HG02943 (cell line): ENCODE results near the gene EHD2.

Experiments
- ATAC-seq: cut with Tn5 transposase; IDR thresholded peaks from one replicate; pipeline ENCODE4 v1.9.1; 2021; ENCODE audit warnings: mild to moderate bottlenecking, low read depth, moderate library complexity; ENCODE audit not compliant: unreplicated experiment

The EHD2 gene

DNA sequence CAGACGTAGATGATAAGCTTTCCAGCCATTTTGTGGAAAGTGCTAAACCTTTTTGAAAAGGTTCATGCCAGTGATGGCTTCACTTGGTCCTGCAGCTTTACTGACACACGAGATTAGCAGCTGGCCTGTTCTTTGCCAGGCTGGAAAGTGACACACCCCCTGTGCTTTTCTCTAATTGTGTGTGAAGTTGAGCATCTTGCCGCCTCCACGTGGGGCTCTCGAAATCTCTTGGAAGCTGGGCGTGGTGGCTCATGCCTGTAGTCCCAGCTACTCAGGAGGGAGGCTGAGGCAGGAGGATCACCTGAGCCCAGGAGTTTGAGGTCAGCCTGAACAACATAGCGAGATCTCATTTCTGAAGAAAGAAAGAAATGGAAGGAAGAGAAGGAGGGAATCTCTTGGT lies 25.3 kb upstream of the EHD2 start:
- no peak for ATAC-seq

DNA sequence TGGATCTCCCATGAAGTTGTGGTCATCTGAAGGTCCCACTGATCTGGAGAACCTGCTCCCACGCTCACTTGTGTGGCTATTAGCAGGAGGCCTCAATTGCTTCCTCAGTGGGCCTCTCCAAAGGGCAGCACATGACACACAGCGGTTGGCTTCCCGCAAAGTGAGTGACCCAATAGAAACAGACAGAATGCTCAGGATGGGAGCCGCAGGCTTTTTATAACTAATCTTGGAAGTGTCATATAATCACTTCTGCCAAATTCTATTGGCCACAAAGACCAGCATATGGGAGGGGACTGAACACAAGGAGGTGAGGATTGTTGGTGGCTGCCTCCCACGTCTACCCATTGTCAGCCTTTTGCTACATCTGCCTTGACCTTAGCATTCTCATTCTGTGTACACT lies 22.1 kb upstream of the EHD2 start:
- ATAC-seq = no peak

DNA sequence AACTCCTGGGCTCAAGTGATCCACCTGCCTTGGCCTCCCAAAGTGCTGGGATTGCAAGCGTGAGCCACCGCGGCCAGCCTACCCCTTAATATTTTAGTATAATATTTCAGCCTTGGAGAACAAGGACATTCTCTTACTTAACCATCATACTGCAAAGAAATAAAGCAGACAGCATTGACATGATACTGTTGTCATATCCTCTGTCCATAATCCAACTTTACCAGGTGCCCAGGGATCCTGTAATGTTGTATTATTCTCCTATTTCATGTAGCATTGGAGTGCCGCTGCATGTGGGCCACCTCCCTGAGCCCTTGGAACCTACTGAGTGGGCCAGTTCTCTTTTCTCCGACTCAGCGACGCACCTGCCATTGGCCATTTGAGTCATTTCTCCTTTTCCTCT lies 21.4 kb upstream of the EHD2 start:
- ATAC-seq = no peak

DNA sequence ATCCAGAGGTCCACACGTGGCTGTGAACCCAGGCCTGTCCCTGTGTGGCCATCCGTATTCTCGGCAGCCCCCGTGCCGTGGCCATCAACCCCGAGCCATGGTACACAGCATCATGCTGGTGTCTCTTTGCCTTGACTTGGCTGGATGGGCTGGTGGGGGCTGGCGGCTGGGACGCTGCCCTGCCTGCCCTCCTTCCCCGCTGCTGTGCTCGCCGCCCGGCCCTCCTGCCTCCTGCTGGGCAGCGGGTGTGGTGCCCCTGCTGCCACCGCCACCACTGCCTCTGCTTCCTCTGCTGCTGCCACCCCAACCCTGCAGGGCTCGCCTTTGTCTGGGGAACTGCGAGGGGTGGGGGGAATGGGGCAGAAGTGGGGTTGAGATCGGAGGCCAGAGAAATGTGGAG lies 19.7 kb upstream of the EHD2 start:
- ATAC-seq = no peak

DNA sequence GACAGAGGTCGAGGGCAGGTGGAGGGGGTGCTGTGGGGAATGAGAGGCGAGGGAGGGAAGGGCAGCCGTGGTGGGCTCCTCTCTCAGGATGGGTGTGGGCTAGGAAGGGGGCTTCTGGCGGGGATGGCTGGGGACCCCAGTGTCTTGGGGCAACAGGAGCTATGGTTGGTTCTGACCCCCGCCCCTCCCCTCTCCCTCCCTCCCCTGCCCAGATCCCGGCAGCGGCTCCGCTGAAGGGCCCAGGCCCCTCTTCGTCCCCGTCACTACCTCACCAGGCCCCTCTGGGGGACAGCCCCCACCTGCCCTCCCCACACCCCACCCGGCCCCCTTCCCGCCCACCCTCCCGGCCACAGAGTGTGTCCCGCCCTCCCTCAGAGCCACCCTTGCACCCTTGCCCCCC lies 19.3 kb upstream of the EHD2 start:
- no peak for ATAC-seq

DNA sequence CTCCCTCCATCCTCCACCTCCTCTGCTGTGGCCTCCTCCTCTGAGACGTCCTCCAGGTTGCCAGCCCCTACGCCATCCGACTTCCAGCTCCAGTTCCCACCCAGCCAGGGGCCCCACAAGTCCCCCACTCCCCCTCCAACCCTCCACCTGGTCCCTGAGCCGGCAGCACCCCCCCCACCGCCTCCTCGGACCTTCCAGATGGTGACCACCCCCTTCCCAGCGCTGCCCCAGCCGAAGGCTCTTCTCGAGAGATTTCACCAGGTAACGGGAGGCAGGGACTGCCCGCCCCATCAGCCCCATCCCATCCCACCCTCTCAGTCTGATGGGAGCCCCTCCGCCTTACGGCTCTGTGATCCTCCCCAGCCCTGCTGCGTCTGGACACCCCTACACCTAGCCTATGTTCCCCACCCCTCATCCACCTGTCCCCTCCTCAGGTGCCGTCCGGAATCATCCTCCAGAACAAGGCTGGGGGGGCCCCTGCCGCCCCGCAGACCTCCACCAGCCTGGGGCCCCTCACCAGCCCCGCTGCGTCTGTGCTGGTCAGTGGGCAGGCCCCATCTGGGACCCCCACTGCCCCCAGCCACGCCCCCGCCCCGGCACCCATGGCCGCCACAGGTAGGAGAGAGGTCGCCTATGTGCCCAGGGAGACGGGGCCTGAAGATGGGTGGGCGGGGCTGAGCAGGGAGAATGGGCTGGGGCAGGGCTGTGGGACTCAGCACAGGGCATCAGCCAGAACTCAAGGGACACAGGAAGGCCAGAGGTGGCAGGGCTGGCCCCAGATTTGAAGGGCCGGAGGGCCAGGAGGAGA lies 18.6 kb upstream of the EHD2 start:
- no peak for ATAC-seq

DNA sequence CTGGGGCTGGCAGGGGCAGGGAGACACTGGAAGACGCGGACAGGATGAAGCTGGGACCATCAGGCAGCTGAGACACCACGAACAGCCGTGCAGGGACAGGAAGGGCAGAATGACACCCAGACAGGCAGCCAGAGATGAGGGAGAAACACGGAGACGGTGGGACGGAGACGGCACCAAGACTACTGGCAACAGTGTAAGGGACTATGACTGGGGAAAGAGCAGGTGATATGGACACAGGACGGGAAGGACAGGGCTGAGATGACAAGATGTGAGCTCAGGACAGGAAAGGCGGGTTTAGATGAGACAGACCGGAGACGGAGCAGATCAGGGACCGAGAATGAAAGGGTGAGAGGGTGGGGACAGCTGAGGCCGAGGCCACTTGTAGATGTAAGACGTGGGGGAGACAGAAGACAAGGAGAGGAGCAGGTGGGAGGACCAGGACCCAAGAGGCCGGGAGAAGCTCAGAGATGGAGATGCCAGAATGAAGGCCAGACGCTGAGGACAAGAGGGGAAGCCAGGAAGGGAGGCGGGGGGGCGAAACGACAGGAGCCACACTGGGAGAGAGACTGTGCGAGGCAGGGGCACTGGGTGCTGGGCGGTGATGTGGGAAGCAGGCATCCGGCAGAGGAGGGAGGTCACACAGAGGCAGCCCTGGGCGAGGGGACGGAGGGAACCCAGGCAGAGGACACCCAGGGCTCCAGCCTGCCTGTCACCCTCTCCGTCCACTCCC lies 17.5 kb upstream of the EHD2 start:
- ATAC-seq = no peak

DNA sequence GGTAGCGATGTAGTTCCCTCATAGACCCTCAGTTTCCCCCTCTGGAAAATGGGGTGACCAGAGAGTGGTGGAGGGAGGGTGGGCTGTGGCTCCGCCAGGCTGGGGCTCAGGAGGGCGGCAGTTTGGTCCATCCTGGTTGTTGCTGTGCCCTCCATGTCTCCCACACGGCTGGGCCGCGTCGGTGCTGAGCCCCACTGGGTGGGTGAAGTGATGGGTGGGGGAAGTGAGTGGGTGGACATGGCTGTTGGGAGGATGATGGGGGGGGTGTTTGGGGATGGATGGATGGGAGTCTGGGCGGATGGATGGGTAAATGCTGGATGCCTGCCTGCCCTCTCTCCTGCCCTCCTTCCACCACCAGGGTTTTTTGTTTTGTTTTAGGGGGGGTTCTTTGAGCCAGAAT lies 16.6 kb upstream of the EHD2 start:
- no peak for ATAC-seq

DNA sequence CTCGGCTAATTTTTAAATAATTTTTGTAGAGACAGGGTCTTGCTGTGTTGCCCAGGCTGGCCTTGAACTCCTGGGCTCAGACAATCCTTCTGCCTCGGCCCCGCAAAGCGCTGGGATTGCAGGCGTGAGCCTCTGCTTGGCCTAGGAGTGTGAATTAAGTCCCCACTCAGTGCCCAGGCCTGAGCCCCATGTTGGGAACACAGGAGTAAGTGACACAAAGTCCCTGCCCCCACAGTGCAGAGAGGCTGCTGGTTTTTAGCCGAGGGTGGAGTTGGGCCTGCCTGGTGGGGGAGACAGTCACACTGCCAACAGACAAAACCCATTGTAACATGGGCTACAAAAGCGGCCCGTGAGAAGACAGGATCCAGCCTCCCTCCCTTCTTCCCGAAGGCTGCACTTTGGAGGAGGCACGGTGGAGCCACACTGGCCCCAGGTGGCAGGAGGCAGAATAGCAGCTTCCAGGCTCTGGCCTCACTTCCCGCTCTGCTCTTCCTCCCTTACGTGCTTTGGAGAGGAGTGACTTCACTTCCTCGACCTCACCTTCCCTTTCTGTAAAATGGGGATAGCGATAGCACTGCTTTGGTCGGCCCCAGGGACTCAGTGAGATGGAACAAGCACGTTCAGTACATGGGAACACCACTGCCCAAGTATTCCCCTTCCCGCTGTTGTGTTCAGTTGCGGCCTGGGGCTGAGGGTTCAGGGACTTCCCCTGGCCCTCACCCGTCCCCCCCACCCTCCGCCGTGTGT lies 15.2 kb upstream of the EHD2 start:
- no peak for ATAC-seq

DNA sequence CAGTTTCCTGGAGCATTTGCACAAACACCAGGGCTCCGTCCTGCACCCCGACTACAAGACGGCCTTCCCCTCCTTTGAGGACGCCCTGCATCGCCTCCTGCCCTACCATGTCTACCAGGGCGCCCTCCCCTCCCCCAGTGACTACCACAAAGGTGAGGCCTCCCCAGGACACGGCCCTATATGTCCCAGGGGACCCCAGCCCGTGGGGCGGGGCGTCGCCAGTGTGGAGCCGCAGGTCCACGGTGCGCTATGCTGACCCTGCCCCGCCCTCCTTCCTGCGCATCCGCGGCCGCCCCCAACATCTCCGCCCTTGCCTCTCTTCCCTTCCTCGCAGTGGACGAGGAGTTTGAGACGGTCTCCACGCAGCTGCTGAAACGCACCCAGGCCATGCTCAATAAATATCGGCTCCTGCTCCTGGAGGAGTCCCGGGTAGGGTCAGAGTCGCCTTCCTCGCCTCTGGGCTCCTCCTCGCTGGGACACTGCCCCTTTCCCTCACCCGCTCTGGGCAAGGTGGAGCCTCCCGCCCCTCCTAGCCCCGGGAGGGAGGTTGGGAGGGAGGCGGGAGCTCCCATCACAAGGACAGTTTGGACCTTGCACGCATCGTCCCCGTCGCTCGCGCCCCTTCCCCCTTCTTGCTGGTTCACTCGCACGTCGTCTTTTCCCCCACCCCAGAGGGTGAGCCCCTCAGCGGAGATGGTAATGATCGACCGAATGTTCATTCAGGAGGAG lies 14.4 kb upstream of the EHD2 start:
- no peak for ATAC-seq

DNA sequence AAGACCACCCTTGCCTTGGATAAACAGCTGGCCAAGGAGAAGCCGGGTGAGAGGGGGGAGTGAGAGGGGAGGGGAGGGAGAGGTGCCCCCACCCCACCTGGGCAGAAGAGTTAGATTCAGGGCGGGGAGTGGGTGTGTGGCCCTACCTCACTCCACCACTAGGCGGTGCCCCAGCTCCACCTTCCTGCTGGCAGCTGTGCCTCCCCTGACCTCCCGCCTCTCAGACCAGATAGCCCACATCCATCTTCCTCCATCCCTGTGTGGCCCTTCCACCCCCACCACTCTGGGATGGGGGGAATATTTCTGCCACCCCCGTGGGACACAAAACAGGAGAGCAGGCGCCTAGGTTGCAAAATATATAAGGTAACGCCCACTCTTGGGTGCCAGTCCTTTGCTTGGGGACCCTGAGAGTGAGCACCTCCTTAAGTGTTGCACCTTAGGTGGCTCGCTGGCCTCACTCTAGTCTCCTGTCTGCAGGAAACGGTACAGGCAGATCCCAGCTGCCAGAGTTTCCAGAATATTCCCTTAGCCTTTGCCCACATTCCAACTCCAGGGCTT lies 13.8 kb upstream of the EHD2 start:
- no peak for ATAC-seq

DNA sequence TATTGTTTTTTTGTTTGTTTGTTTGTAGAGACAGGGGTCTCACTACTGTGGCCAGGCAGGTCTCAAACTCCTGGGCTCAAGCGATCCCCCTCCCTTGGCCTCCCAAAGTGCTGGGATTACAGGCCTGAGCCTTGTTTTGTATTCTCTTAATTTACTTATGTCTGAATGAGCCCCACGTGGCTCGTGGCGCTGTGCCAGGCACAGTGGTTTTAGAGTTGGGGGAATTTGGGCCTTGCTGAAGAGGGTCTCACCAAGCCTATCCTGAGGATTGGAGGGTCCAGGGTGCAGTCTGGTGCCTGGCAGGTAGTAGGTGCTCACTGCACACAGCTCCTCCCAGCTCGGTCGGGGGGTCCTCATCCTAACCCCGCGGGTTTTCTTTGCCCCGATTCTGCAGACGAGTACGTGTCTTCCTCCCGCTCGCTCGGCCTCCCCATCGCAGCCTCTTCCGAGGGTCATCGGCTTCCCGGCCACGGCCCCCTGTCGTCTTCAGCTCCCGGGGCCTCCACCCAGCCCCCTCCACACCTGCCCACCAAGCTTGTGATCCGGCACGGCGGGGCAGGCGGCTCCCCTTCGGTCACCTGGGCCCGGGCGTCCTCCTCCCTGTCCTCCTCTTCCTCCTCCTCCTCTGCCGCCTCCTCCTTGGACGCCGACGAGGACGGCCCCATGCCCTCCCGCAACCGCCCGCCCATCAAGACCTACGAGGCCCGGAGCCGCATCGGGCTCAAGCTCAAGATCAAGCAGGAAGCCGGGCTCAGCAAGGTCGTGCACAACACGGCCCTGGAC lies 12.1 kb upstream of the EHD2 start:
- no peak for ATAC-seq

DNA sequence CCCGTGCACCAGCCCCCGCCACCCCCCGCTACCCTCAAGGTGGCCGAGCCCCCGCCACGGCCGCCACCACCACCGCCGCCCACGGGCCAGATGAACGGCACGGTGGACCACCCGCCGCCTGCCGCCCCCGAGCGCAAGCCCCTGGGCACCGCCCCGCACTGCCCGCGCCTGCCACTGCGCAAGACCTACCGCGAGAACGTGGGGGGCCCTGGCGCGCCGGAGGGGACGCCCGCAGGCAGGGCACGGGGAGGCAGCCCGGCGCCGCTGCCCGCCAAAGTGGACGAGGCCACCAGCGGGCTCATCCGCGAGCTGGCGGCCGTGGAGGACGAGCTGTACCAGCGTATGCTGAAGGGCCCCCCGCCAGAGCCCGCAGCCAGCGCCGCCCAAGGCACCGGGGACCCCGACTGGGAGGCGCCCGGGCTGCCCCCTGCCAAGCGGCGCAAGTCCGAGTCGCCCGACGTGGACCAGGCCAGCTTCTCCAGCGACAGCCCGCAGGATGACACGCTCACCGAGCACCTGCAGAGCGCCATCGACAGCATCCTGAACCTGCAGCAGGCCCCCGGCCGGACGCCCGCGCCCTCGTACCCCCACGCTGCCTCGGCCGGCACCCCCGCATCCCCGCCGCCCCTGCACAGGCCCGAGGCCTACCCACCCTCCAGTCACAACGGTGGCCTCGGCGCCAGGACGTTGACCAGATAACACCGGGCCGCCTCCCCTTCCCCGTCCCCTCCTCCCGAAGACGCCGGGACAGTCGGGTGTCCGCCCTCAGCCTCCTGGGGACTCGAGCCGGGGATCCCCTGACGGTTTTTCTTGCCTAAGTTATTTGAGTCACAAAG lies 11.3 kb upstream of the EHD2 start:
- no peak for ATAC-seq

DNA sequence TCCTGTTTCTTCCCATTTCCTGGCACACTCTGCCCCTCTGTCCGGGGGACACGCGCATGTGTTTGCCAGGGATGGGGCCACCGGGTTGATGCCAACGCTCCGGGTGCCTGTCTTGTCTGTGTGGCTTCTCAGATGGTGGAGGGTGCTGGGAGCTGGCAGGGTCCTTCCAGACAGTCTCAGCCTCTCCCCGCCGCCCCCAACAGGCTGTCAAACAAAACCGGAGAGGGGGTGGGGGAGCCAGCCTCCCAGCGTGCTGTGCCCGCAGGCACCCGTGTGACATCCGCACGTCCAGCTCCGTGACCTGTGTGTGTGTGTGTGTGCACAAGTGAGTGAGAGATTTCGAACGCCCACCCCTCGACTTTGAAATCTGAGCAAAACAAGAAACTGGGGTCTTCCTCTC lies 10.6 kb upstream of the EHD2 start:
- no peak for ATAC-seq

DNA sequence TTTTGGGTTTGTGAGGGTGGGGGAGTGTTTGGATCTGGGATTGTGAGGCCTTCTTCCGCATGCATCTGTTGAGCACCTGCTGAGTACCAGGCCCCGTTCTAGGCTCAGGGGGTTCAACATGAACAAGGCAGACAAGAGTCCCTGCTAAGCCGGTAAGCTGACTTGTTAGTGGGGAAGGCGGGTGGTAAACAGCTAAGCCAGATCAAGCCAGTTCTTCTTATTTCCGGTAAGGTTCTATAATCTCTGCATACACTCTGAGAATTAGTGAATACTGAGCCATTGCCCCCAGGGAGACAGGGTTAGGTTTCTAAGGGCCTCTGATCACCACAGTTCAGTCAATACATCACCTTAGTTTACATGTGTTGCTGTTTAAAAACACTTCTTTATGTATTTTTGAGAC lies 9.9 kb upstream of the EHD2 start:
- no peak for ATAC-seq

DNA sequence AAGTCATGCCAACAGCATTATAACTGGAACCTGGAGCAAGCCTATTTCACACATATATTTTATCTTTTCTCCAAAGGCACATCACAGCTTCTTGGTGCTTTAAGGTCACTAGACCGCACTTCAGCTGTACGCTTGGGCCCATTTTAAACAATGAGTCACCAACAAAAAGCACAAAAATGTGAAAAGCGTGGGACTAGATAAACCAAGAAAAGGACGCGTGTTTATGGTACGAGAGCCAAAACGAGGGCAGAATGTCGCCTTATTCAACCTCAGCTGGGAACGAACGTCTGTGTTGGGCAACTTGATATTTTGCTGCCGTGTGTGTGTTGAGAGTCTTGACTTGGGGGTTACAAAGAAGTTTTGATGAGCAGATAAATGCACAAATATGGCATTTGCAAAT lies 9.2 kb upstream of the EHD2 start:
- ATAC-seq = no peak

DNA sequence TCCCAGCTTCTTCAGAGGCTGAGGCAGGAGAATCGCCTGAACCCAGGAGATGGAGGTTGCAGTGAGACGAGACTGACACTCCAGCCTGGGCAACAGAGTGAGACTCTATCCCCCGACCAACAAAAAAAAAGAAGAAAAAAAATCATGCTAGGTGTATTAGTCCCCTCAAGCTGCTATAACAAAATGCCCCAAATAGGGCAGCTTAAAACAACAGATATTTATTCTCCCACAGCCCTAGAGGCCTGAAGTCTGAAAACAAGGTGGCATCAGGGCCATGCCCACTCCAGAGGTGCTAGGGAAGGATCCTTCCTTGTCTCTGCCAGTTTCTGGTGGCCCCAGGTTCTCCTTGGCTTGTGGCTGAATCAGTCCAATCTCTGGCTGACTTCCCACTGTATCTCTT lies 8.6 kb upstream of the EHD2 start:
- ATAC-seq = no peak

DNA sequence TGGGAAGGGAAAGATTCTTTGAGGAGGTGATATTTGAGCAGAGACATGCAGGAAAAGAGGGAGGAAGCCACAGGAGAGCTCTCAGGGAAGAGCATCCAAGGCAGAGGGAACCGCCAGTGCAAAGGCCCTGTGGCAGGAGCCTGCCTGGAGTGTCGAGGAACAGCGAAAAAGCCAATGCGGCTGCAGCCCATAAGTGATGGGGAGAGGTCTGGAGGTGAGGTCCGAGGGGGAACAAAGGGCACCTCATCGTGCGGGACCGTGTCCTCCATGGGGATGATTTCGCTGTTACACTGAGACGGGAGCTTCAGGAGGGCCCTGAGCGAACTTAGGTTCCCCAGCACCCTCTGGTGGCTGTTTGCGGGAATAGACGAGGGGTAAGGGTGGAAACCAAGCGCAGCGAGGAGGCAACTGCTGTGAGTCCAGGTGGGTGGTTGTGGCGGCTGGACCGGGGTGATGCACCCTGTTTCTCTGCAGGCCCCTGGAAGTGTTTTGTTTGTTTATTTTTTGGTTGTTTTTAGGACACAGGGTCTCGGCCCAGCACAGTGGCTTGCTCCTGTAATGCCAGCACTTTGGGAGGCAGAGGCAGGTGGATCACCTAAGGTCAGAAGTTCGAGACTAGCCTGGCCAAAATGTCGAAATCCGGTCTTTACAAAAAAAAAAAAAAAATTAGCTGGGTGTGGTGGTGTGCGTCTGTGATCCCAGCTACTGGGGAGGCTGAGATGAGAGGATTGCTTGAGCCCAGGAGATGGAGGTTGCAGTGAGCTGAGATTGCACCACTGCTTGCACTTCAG lies 5.9 kb upstream of the EHD2 start:
- ATAC-seq = no peak
